Measurements from ENCODE around the gene TMEM238. TPM values are rescaled to one million over a fixed set of nuclear protein-coding genes. Genes with fewer than 3 reads are reported as not detected.
"Not testable (repeated sequence)": the region's sequence is repeated elsewhere in the genome, so short reads cannot be mapped to it uniquely, and the experiment has no call there.

Gene TMEM238
- total RNA-seq, 1 experiment from 2014 or later = 18.1 TPM

- H3K27me3 ChIP-seq (replicated peaks; ENCODE audit: control insufficient read depth, insufficient read depth, low read length) = no peaks in the 10 kb centered on the region
- no peaks in the 10 kb centered on the region for H3K36me3 ChIP-seq (ENCODE audit: control insufficient read depth, insufficient read depth, low read length)
- no peaks in the 10 kb centered on the region for H3K4me1 ChIP-seq
- no peak overlapping the region for H3K4me3 Mint-ChIP-seq (ENCODE audit: unreplicated experiment)
- H3K4me1 Mint-ChIP-seq (ENCODE audit: low read depth, unreplicated experiment) = no peaks in the 10 kb centered on the region
- POLR2A ChIA-PET = no interaction called here
- no TSS peak for BruUV-seq (replicated peaks)
- H3K9me3 ChIP-seq = peaks cover 4% of the 10 kb centered on the region; the same call in 1 of the 2 replicates
- intact Hi-C loops (cut with micrococcal nuclease; ENCODE audit: unreplicated experiment) = no loop called here
- H3K9me3 Mint-ChIP-seq (ENCODE audit: unreplicated experiment) = no peaks in the 10 kb centered on the region
- peaks cover 8% of the 10 kb centered on the region for H3K27me3 Mint-ChIP-seq (ENCODE audit: insufficient read depth, unreplicated experiment)
- DNase-seq = no peak
- no peaks in the 10 kb centered on the region for H3K36me3 Mint-ChIP-seq (ENCODE audit: insufficient read depth, unreplicated experiment)
- no peak for TF ChIP-seq CTCF (IDR thresholded peaks at IDR 0.05; ENCODE audit: insufficient read depth in 1 of 2, low read depth in 1 of 2, low read length in 1 of 2, severe bottlenecking in 1 of 2, unreplicated experiment in 1 of 2)
- no peak overlapping the region for H3K27ac Mint-ChIP-seq (ENCODE audit: unreplicated experiment)
- CTCF ChIA-PET = interaction anchor here (0.5 kb wide), 1 partner anchor 26 kb away, joined by 8 read pairs; no protein-coding TSS in a partner anchor
- no peak overlapping the region for H3K4me3 ChIP-seq (ENCODE audit: low read depth, low read length)
Measured at GRCh38 chr19:55424518-55424917, 40.4 kb upstream of the TMEM238 start.

- intact Hi-C loops (cut with micrococcal nuclease; ENCODE audit: unreplicated experiment) = no loop called here
- H3K4me3 ChIP-seq (ENCODE audit: low read depth, low read length) = no peak overlapping the region
- H3K4me1 ChIP-seq = no peaks in the 10 kb centered on the region
- BruUV-seq (replicated peaks) = no TSS peak
- POLR2A ChIA-PET = no interaction called here
- Mint-ChIP-seq H3K4me3 (ENCODE audit: unreplicated experiment) (no peak overlapping the region), H3K9me3 (ENCODE audit: unreplicated experiment) (no peaks in the 10 kb centered on the region), H3K4me1 (ENCODE audit: low read depth, unreplicated experiment) (no peaks in the 10 kb centered on the region), H3K36me3 (ENCODE audit: insufficient read depth, unreplicated experiment) (no peaks in the 10 kb centered on the region), H3K27me3 (ENCODE audit: insufficient read depth, unreplicated experiment) (peaks cover 5% of the 10 kb centered on the region), H3K27ac (ENCODE audit: unreplicated experiment) (no peak overlapping the region)
- H3K36me3 ChIP-seq (ENCODE audit: control insufficient read depth, insufficient read depth, low read length) = no peaks in the 10 kb centered on the region
- no peak for DNase-seq
- H3K27me3 ChIP-seq (replicated peaks; ENCODE audit: control insufficient read depth, insufficient read depth, low read length) = no peaks in the 10 kb centered on the region
- peaks cover 4% of the 10 kb centered on the region; the same call in 1 of the 2 replicates for H3K9me3 ChIP-seq
- no peak for TF ChIP-seq CTCF (IDR thresholded peaks at IDR 0.05; ENCODE audit: insufficient read depth in 1 of 2, low read depth in 1 of 2, low read length in 1 of 2, severe bottlenecking in 1 of 2, unreplicated experiment in 1 of 2)
- CTCF ChIA-PET = no interaction called here
Measured at GRCh38 chr19:55423225-55424005, 39.3 kb upstream of the TMEM238 start.

- H3K27me3 ChIP-seq (replicated peaks; ENCODE audit: control insufficient read depth, insufficient read depth, low read length); H3K27ac Mint-ChIP-seq (ENCODE audit: unreplicated experiment); H3K4me3 Mint-ChIP-seq (ENCODE audit: unreplicated experiment); POLR2A ChIA-PET; H3K9me3 Mint-ChIP-seq (ENCODE audit: unreplicated experiment); H3K4me1 ChIP-seq; BruUV-seq (replicated peaks); H3K36me3 ChIP-seq (ENCODE audit: control insufficient read depth, insufficient read depth, low read length); H3K27me3 Mint-ChIP-seq (ENCODE audit: insufficient read depth, unreplicated experiment); DNase-seq; H3K4me1 Mint-ChIP-seq (ENCODE audit: low read depth, unreplicated experiment); intact Hi-C loops (cut with micrococcal nuclease; ENCODE audit: unreplicated experiment); H3K9me3 ChIP-seq; H3K4me3 ChIP-seq (ENCODE audit: low read depth, low read length); H3K36me3 Mint-ChIP-seq (ENCODE audit: insufficient read depth, unreplicated experiment): not testable (repeated sequence)
- CTCF ChIA-PET = interaction anchor here (0.6 to 0.7 kb wide), 2 partner anchors 280 to 326 kb away, joined by 3 to 7 read pairs; no protein-coding TSS in a partner anchor
Measured at GRCh38 chr19:55421281-55421680, 37.2 kb upstream of the TMEM238 start.
